Astrocyte of the spinal cord (primary cell): ENCODE data around the gene GAS2L1.

Experiments
- DNase-seq: peaks from one replicate; pipeline ENCODE4 v3.0.0; 2011; ENCODE audit warnings: low read depth, low spot score
- H3K4me3 ChIP-seq: 2 replicates; pipeline ENCODE4 v1.5.1; 2011; ENCODE audit warnings: low read depth, mild to moderate bottlenecking, low read length, moderate library complexity
- CTCF ChIP-seq: IDR thresholded peaks from 2 replicates; pipeline ENCODE4 v1.5.1; 2012; ENCODE audit warnings: low read depth, mild to moderate bottlenecking, low read length, inconsistent platforms
- in situ Hi-C: cut with HindIII; loops from 2 replicates; pipeline ENCODE4 v1.10.0; 2017; ENCODE audit warnings: low sequenced_read_pairs

GAS2L1 gene

GRCh38 chr22:29302402-29302680 is 4.1 kb upstream of the GAS2L1 start:
- no peak for TF ChIP-seq CTCF
- no peak overlapping the region for H3K4me3 ChIP-seq
- in situ Hi-C loops = no loop called here
- DNase-seq = no peak

- H3K4me3 ChIP-seq = no peak overlapping the region
- in situ Hi-C loops = no loop called here
- DNase-seq = no peak
- no peak for TF ChIP-seq CTCF
These were observed 3.6 kb upstream of the GAS2L1 start for GRCh38 chr22:29302681-29303465.

- no peak overlapping the region for H3K4me3 ChIP-seq
- in situ Hi-C loops = no loop called here
- DNase-seq = no peak
- TF ChIP-seq CTCF = no peak
These were observed 645 bp upstream of the GAS2L1 start for GRCh38 chr22:29305836-29306174.

GRCh38 chr22:29306835-29307595 is 565 bp downstream of the GAS2L1 start:
- DNase-seq = peak; percentile 83
- no peak for TF ChIP-seq CTCF
- H3K4me3 ChIP-seq = peak overlapping the region; percentile 62
- in situ Hi-C loops = no loop called here

GRCh38 chr22:29307596-29308147 is 1.2 kb downstream of the GAS2L1 start:
- in situ Hi-C loops = no loop called here
- TF ChIP-seq CTCF = no peak
- no peak for DNase-seq
- peak overlapping the region; percentile 62 for H3K4me3 ChIP-seq

GRCh38 chr22:29308148-29308790 is 1.8 kb downstream of the GAS2L1 start:
- H3K4me3 ChIP-seq = peak overlapping the region; percentile 62

More at GRCh38 chr22:29308148-29308790, 1.8 kb downstream of the GAS2L1 start:
- TF ChIP-seq CTCF = no peak
- no peak for DNase-seq
- in situ Hi-C loops = no loop called here
